AG09309 (cell line): ENCODE measurements around the gene TBC1D12.

ENCODE experiments used
- DNase-seq: peaks from one replicate; pipeline ENCODE4 v3.0.0-alpha.2; 2010; ENCODE audit warnings: low read depth
- H3K4me3 ChIP-seq: 2 replicates; pipeline ENCODE4 v1.5.1; 2011; ENCODE audit warnings: mild to moderate bottlenecking, low read depth, low read length, moderate library complexity; ENCODE audit not compliant: control insufficient read depth
- CTCF ChIP-seq: IDR thresholded peaks from 2 replicates; pipeline ENCODE4 v1.5.1; 2011; ENCODE audit warnings: mild to moderate bottlenecking, low read depth, low read length, inconsistent platforms; ENCODE audit not compliant: insufficient read depth, control insufficient read depth; ENCODE audit errors: missing control alignments

The TBC1D12 gene

DNA sequence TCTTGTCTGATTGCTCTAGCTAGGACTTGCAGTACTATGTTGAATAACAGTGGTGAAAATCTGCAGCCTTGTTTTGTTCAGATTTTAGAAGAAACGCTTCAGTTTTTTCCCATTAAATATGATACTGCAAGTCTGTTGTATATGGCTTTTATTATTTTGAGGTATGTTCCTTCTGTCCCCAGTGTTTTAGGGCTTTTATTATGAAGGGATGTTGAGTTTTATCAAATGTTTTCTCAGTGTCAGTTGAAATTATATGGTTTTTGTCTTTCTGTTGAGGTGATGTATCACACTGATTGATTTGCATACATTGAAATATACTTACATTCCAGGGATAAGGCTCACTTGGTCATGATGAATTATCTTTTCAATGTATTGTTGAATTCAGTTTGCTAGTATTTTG is 82.8 kb downstream of the TBC1D12 start:
- no peak for DNase-seq
- TF ChIP-seq CTCF = no peak
- H3K4me3 ChIP-seq = no peak overlapping the region

- DNase-seq = no peak
- TF ChIP-seq CTCF = no peak
- H3K4me3 ChIP-seq = no peak overlapping the region
Observed at GRCh38 chr10:94487575-94487974, 85.2 kb downstream of the TBC1D12 start.

DNA sequence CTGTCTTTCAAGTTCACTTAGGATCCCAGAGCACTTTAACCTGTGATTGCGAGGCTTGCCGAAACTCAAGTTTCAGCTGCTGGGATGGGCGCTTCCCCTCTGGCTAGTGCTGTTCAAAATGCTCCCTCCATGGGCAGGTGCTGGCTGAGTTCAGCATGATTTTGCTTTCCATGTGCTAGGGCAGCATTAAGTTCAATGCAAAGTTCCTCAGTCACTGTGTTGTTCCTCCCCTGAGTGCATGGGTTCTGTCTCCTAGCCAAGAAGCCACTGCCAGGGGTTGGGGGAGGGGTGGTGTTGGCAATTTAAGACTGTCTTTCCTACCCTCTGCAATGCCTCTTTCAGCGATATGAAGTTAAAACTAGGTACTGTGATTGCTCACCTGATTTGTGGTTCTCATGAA is 86.8 kb downstream of the TBC1D12 start:
- TF ChIP-seq CTCF = no peak
- DNase-seq = no peak
- H3K4me3 ChIP-seq = no peak overlapping the region

DNA sequence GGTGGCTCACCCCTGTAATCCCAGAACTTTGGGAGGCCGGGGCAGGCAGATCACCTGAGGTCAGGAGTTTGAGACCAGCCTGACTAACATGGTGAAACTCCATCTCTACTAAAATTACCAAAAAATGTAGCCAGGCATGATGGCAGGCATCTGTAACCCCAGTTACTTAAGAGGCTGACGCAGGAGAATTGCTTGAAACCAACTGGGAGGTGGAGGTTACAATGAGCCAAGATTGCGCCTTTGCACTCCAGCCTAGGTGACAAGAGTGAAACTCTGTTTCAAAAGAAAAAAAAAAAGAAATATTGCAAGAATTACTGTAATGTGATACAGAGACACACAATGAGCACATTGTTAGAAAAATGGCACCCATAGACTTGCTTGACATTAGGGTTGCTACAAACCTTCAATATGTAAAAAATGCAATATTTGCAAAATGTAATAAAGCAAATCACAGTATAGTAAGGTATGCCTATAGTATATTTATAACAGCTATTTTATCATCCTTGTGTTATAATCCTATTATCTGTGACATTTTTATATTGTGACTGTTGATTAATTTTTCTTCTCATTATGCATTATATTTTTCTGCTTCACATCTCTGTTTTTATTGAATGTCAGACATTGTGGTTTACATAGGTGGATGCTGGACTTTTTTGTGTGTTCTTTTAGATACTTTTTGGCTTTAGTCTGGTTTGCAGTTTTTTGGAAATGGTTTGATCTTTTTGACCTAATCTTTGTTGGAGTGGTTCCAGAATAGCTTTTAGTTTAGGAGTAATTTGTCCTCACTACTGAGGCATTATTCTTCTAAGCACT is 87.8 kb downstream of the TBC1D12 start:
- H3K4me3 ChIP-seq = no peak overlapping the region
- no peak for DNase-seq
- no peak for TF ChIP-seq CTCF

- H3K4me3 ChIP-seq = no peak overlapping the region
- no peak for DNase-seq
- TF ChIP-seq CTCF = no peak
Observed at GRCh38 chr10:94490789-94491039, 88.4 kb downstream of the TBC1D12 start.

- no peak for TF ChIP-seq CTCF
- DNase-seq = no peak
Observed at GRCh38 chr10:94493463-94493862, 91.1 kb downstream of the TBC1D12 start.

GRCh38 chr10:94496010-94496409 is 93.7 kb downstream of the TBC1D12 start:
- no peak overlapping the region for H3K4me3 ChIP-seq
- DNase-seq = no peak
- no peak for TF ChIP-seq CTCF

More at GRCh38 chr10:94493463-94493862, 91.1 kb downstream of the TBC1D12 start:
- no peak overlapping the region for H3K4me3 ChIP-seq
